Natural killer cell (primary cell): ENCODE results near the gene MAN2C1. TPM values are rescaled to one million over a fixed set of nuclear protein-coding genes. Genes with fewer than 3 reads are reported as not detected.

Experiments
- ATAC-seq, 3 donors: fragments of 150-1000 bp in 2 of 3; fragments of 200-7000 bp in 1 of 3; cut with Tn5 transposase; 1 replicate in 1 of 3; 2 replicates in 2 of 3; pipeline ENCODE4 v1.10.0; 2021; ENCODE audit warnings: mild to moderate bottlenecking in 2 of 3, moderate library complexity in 2 of 3
- DNase-seq, 2 donors: peaks; one replicate each; pipeline versions ENCODE4 v3.0.0 to v3.0.0-alpha.2; 2013 to 2021; ENCODE audit warnings: mixed read lengths in 1 of 2
- H3K27ac ChIP-seq: one replicate; pipeline ENCODE4 v1.5.1; 2013; ENCODE audit warnings: mild to moderate bottlenecking, low read length
- H3K27me3 ChIP-seq: one replicate; pipeline ENCODE4 v1.6.1; 2013; ENCODE audit warnings: low read length; ENCODE audit not compliant: control insufficient read depth, insufficient read depth
- H3K36me3 ChIP-seq: one replicate; pipeline ENCODE4 v1.6.1; 2013; ENCODE audit warnings: low read length; ENCODE audit not compliant: control insufficient read depth, insufficient read depth
- H3K4me1 ChIP-seq: one replicate; pipeline ENCODE4 v1.6.1; 2013; ENCODE audit warnings: low read length; ENCODE audit not compliant: control insufficient read depth, insufficient read depth
- H3K4me3 ChIP-seq: one replicate; pipeline ENCODE4 v1.5.1; 2013; ENCODE audit warnings: low read length
- H3K9me3 ChIP-seq: one replicate; pipeline ENCODE4 v1.6.1; 2013; ENCODE audit warnings: low read length; ENCODE audit not compliant: control insufficient read depth, insufficient read depth
- H3K27ac Mint-ChIP-seq, 2 donors: one replicate each; pipeline ENCODE4 v1.8.0; 2022; ENCODE audit warnings: mild to moderate bottlenecking in 2 of 2, mixed read lengths in 2 of 2, moderate library complexity in 1 of 2
- H3K27me3 Mint-ChIP-seq, 2 donors: one replicate each; pipeline ENCODE4 v1.8.0; 2022; ENCODE audit warnings: low read depth in 2 of 2, mixed read lengths in 2 of 2
- H3K36me3 Mint-ChIP-seq: one replicate; pipeline ENCODE4 v1.8.0; 2022; ENCODE audit warnings: mixed read lengths
- H3K4me1 Mint-ChIP-seq, 2 donors: one replicate each; pipeline ENCODE4 v1.8.0; 2022; ENCODE audit warnings: mixed read lengths in 2 of 2
- H3K4me3 Mint-ChIP-seq: one replicate; pipeline ENCODE4 v1.8.0; 2022; ENCODE audit warnings: mild to moderate bottlenecking, moderate library complexity, mixed read lengths
- H3K9me3 Mint-ChIP-seq, 2 donors: one replicate each; pipeline ENCODE4 v1.8.0; 2022; ENCODE audit warnings: mixed read lengths in 2 of 2
- CTCF ChIP-seq: fragments of 200-600 bp; IDR thresholded peaks from one replicate; pipeline ENCODE4 v1.8.0; 2022; ENCODE audit warnings: antibody characterized with exemption
- WGBS: methylation state at CpG from one replicate; pipeline ENCODE4 v1.1.7; 2013; ENCODE audit warnings: missing lambda C conversion rate; ENCODE audit not compliant: insufficient coverage; 5-methylcytosine and 5-hydroxymethylcytosine counted together
- intact Hi-C: fragments of 100-400 bp; cut with micrococcal nuclease; formaldehyde crosslinking; loops from one replicate; pipeline ENCODE4 v1.14.2; 2022
- total RNA-seq, 4 donors: library from RNA; stranded (reverse); fragments of 120-200 nt in 1 of 4; gene quantifications; one replicate each; pipeline versions ENCODE4 v1.2.3 to v1.2.4, GENCODE V29; 2013 to 2022

The MAN2C1 gene
- total RNA-seq, 3 donors from 2014 or later (not counting 1 experiment from before 2014, with no cell fraction given), result 375 to 476 (median 385) TPM

DNA sequence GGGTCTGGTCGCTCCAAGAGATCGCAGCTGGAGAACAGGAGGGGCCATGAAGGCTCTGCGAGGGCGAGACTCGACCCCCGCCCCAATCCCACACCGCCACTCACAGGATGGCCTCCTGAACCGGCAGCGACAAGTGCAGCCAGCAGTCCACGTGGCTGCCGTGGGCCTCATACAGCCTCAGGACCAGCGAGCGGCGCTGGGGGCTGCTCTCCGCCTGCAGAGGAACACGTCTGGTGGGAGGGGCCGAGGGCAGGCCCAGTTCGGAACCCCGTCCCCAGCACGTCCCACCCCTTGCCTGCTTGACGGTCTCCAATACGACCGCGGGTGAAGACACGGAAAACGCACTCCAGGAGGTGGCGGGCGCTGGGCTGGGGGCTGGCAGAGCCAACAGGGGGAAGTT, 12.4 kb downstream of the MAN2C1 start:
- Histone ChIP-seq H3K4me1 (peaks cover 6% of the 10 kb centered on the region), H3K4me3 (no peak overlapping the region), H3K27ac (no peak overlapping the region), H3K9me3 (peaks cover under 1% of the 10 kb centered on the region), H3K36me3 (peaks cover 39% of the 10 kb centered on the region), H3K27me3 (no peaks in the 10 kb centered on the region)
- Mint-ChIP-seq H3K4me1 (peaks cover 4 to 14% of the 10 kb centered on the region in 2 donors), H3K27ac (no peak overlapping the region), H3K27me3 (no peaks in the 10 kb centered on the region), H3K4me3 (no peak overlapping the region), H3K9me3 (no peaks in the 10 kb centered on the region), H3K36me3 (no peaks in the 10 kb centered on the region)
- no peak for ATAC-seq
- TF ChIP-seq CTCF, result no peak
- intact Hi-C loops, result no loop called here
- DNase-seq, result no peak
- 97% methylated on average over 28 of the region's 28 CpGs for WGBS

DNA sequence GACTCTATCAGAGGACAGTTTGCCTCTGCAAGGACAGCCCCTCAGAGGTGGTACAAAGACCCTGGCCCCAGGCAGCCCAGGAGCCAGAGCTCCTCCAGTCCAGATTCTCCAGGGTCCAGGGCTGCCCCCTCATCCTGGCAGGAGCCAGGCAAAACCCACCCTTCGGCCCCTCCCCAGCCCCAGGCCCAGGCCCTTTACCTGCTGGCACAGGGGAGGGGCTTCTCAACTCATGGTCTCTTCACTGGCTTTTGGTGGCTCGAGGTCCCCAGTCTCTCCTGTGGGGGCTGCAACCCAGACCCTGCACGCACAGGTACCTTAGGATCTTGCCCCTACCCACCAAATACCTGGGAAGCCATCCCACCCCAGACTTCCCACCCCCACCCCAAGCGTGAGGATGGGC, 13.0 kb downstream of the MAN2C1 start:
- H3K36me3 ChIP-seq, result peaks cover 35% of the 10 kb centered on the region
- no peak overlapping the region for H3K4me3 ChIP-seq
- no peak for ATAC-seq
- intact Hi-C loops, result no loop called here
- 90% methylated on average over 4 of the region's 4 CpGs for WGBS
- TF ChIP-seq CTCF, result no peak
- Mint-ChIP-seq H3K36me3 (no peaks in the 10 kb centered on the region), H3K27me3 (no peaks in the 10 kb centered on the region), H3K9me3 (peaks cover 0 to under 1% of the 10 kb centered on the region in 2 donors), H3K4me1 (peaks cover 10 to 16% of the 10 kb centered on the region in 2 donors), H3K27ac (peak overlapping the region in 1 of 2 donors; percentile 31), H3K4me3 (no peak overlapping the region)
- H3K27me3 ChIP-seq, result no peaks in the 10 kb centered on the region
- DNase-seq, result no peak
- no peak overlapping the region for H3K27ac ChIP-seq
- H3K9me3 ChIP-seq, result peaks cover 7% of the 10 kb centered on the region
- H3K4me1 ChIP-seq, result peaks cover 12% of the 10 kb centered on the region

DNA sequence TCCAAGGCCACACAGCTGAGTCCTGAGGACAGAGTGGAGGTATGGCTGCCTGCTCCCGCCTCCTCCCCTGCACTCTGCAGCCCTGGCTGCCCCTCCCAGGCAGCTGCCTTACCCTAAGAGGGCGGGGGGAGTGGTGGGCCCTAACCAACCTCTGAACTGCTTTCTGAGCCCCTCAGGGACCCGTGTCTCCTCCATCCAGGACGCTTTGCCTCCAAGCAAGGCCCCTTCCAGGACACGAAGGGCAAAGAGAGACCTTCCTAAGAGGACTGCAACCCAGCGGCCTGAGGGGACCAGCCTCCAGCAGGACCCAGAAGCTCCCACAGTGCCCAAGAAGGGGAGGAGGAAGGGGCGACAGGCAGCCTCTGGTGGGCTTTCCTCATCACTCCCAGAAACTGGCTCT, 14.0 kb downstream of the MAN2C1 start:
- 94% methylated on average over 7 of the region's 7 CpGs for WGBS
- ATAC-seq, result no peak
- Histone ChIP-seq H3K27me3 (no peaks in the 10 kb centered on the region), H3K4me3 (no peak overlapping the region), H3K36me3 (peaks cover 27% of the 10 kb centered on the region), H3K27ac (no peak overlapping the region), H3K9me3 (peaks cover 16% of the 10 kb centered on the region), H3K4me1 (peaks cover 21% of the 10 kb centered on the region)
- Mint-ChIP-seq H3K27me3 (no peaks in the 10 kb centered on the region), H3K9me3 (peaks cover 2 to 8% of the 10 kb centered on the region in 2 donors), H3K4me3 (no peak overlapping the region), H3K36me3 (peaks cover 7% of the 10 kb centered on the region), H3K27ac (peak overlapping the region; percentile 31 to 69), H3K4me1 (peaks cover 20 to 23% of the 10 kb centered on the region in 2 donors)
- intact Hi-C loops, result no loop called here
- no peak for TF ChIP-seq CTCF
- DNase-seq, result no peak

DNA sequence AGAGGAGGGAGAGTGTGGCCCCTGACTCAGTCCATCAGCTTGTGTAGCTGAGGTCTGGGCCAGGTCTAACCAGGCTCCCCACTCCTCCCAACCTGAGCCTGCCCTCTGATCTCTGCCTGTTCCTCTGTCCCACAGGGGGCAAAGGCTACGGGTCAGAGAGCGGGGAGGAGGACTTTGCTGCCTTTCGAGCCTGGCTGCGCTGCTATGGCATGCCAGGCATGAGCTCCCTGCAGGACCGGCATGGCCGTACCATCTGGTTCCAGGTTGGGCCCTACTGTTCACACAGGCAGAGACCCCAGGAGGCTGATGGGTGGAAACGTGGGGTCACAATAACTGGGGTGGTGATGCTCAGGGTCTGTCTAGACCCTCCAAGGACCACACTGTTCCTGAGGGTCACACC, 14.8 kb downstream of the MAN2C1 start:
- ATAC-seq, result no peak
- Mint-ChIP-seq H3K9me3 (peaks cover 2 to 8% of the 10 kb centered on the region in 2 donors), H3K4me3 (no peak overlapping the region), H3K27ac (peak overlapping the region; percentile 69 to 95), H3K4me1 (peaks cover 25 to 30% of the 10 kb centered on the region in 2 donors), H3K27me3 (no peaks in the 10 kb centered on the region), H3K36me3 (peaks cover 7% of the 10 kb centered on the region)
- peak in 1 of 2 donors; percentile 10 for DNase-seq
- Histone ChIP-seq H3K36me3 (peaks cover 21% of the 10 kb centered on the region), H3K4me1 (peaks cover 30% of the 10 kb centered on the region), H3K27me3 (no peaks in the 10 kb centered on the region), H3K9me3 (peaks cover 25% of the 10 kb centered on the region), H3K27ac (no peak overlapping the region), H3K4me3 (no peak overlapping the region)
- no peak for TF ChIP-seq CTCF
- 95% methylated on average over 7 of the region's 7 CpGs for WGBS
- intact Hi-C loops, result no loop called here
